ENCODE measurements around the gene BATF3. TPM values are rescaled to one million over a fixed set of nuclear protein-coding genes. Genes with fewer than 3 reads are reported as not detected.

The BATF3 gene
- total RNA-seq, 4 donors from 2014 or later = 0.74 to 2.1 (median 0.84) TPM; not detected in 1

GRCh38 chr1:212689196-212689725 is 10.4 kb downstream of the BATF3 start:
- DNase-seq (ENCODE audit: low spot score in 2 of 2) = no peak
- TF ChIP-seq CTCF (IDR thresholded peaks at IDR 0.05) (no peak), POLR2A (IDR thresholded peaks at IDR 0.05) (no peak)

GRCh38 chr1:212688341-212689047 is 11.1 kb downstream of the BATF3 start:
- no peak for DNase-seq (ENCODE audit: low spot score in 2 of 2)
- intact Hi-C loops (cut with DNase I; ENCODE audit: low total_unique reads) = no loop called here
- H3K4me3 ChIP-seq (ENCODE audit: low read depth, poor library complexity, severe bottlenecking) = no peak overlapping the region
- no peak for TF ChIP-seq POLR2A (IDR thresholded peaks at IDR 0.05)
- TF ChIP-seq CTCF (IDR thresholded peaks at IDR 0.05) = no peak
- WGBS, 2 donors = 83 to 86% methylated on average over 7 of the region's 7 CpGs

More at GRCh38 chr1:212689196-212689725, 10.4 kb downstream of the BATF3 start:
- no peak overlapping the region for H3K4me3 ChIP-seq (ENCODE audit: low read depth, poor library complexity, severe bottlenecking)
- intact Hi-C loops (cut with DNase I; ENCODE audit: low total_unique reads) = no loop called here
- 87% methylated on average over 5 of the region's 5 CpGs for WGBS, 2 donors

GRCh38 chr1:212687811-212688210 is 11.8 kb downstream of the BATF3 start:
- DNase-seq (ENCODE audit: low spot score in 2 of 2) = no peak
- intact Hi-C loops (cut with DNase I; ENCODE audit: low total_unique reads) = no loop called here
- WGBS, 2 donors = 91 to 100% methylated on average over 2 of the region's 2 CpGs
- H3K4me3 ChIP-seq (ENCODE audit: low read depth, poor library complexity, severe bottlenecking) = no peak overlapping the region
- TF ChIP-seq POLR2A (IDR thresholded peaks at IDR 0.05) (no peak), CTCF (IDR thresholded peaks at IDR 0.05) (no peak)

- H3K4me3 ChIP-seq (ENCODE audit: low read depth, poor library complexity, severe bottlenecking) = no peak overlapping the region
- TF ChIP-seq CTCF (IDR thresholded peaks at IDR 0.05) (no peak), POLR2A (IDR thresholded peaks at IDR 0.05) (no peak)
- 94 to 97% methylated on average over 11 of the region's 11 CpGs for WGBS, 2 donors
- intact Hi-C loops (cut with DNase I; ENCODE audit: low total_unique reads) = no loop called here
- DNase-seq (ENCODE audit: low spot score in 2 of 2) = no peak
Observed at GRCh38 chr1:212686591-212686990, 13.0 kb downstream of the BATF3 start.

- TF ChIP-seq POLR2A (IDR thresholded peaks at IDR 0.05) (no peak), CTCF (IDR thresholded peaks at IDR 0.05) (no peak)
- WGBS, 2 donors = 78 to 84% methylated on average over 3 of the region's 3 CpGs
- no peak for DNase-seq (ENCODE audit: low spot score in 2 of 2)
- no peak overlapping the region for H3K4me3 ChIP-seq (ENCODE audit: low read depth, poor library complexity, severe bottlenecking)
- intact Hi-C loops (cut with DNase I; ENCODE audit: low total_unique reads) = no loop called here
Observed at GRCh38 chr1:212686069-212686468, 13.6 kb downstream of the BATF3 start.
